GM19099 (cell line): Measurements from ENCODE around the gene ITPKC.

ENCODE experiments used
- POLR2A ChIP-seq: IDR thresholded peaks from 3 replicates; pipeline ENCODE4 v1.6.1; 2011; ENCODE audit warnings: low read depth; ENCODE audit not compliant: insufficient read length; ENCODE audit errors: extremely low read depth

Gene ITPKC

GRCh38 chr19:40741527-40742390 is 24.8 kb downstream of the ITPKC start:
- TF ChIP-seq POLR2A = no peak

- TF ChIP-seq POLR2A = no peak
Measured at GRCh38 chr19:40742477-40742876, 25.6 kb downstream of the ITPKC start.

DNA sequence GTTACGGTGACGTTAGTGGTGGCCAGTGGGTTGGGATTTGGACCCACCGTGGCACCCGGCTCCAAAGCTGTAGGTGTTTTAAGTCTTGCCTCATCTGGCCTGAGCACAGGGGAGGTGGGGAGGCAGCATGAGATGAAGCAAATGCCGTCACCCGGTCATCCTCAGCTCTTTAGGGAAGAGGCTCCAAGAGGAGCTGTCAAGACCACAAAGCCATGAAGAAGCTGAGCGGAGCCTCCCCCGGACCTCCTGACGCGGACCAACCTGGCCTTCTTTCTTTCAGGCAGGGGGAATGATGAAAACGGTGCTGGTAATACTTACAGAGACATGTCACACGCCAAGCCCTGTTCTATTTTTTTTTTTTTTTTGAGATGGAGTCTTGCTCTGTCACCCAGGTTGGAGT is 26.0 kb downstream of the ITPKC start:
- no peak for TF ChIP-seq POLR2A

GRCh38 chr19:40743926-40744325 is 27.0 kb downstream of the ITPKC start:
- no peak for TF ChIP-seq POLR2A

GRCh38 chr19:40744554-40745401 is 27.9 kb downstream of the ITPKC start:
- no peak for TF ChIP-seq POLR2A

GRCh38 chr19:40745402-40745780 is 28.5 kb downstream of the ITPKC start:
- TF ChIP-seq POLR2A = no peak

- no peak for TF ChIP-seq POLR2A
Measured at GRCh38 chr19:40747536-40747935, 30.6 kb downstream of the ITPKC start.

DNA sequence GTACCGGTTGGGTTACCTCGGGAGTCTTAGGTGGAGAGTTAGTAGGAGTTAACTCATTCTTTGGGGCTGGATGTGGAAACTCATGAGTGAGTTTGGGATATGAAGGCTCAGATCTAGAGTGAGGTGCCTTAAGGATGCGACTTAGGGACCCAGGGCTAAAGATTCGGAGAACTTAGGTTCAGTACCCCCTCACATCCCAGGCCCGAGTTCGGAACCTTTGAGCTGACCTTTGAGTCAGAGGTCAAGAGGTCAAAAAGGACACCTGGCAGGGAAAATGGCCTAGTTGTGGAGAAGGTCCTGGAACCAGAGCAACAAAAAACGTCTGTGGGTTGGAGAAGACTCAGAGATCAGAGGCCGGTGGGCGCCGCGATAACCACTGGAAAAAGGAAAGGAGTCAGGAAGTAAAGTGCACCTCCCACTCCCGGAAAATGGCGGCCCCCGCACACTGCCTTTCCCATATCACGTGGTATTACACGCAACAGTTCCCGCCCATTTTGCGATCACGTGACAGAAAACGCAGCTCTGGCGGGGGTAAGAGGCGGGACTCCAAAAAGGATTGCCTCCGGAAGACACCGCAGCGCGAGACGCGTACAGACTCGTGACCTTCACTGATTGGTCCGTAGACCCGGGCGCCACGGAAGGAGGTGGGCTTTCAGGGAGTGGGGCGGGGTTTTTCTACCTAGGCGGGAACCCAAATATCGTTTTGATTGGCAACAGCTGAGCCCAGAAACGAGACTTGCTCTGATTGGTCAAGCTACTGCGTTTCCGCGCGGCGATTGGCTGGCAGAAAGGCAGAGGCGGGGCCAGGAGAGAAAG is 33.4 kb downstream of the ITPKC start, which contains the start of gene ACTMAP:
TSS of gene ACTMAP (minus strand) at position 420 of the 816 bp plus-strand sequence. CDS start 674 bp downstream, outside the sequence.
- TF ChIP-seq POLR2A = peak; percentile 20

DNA sequence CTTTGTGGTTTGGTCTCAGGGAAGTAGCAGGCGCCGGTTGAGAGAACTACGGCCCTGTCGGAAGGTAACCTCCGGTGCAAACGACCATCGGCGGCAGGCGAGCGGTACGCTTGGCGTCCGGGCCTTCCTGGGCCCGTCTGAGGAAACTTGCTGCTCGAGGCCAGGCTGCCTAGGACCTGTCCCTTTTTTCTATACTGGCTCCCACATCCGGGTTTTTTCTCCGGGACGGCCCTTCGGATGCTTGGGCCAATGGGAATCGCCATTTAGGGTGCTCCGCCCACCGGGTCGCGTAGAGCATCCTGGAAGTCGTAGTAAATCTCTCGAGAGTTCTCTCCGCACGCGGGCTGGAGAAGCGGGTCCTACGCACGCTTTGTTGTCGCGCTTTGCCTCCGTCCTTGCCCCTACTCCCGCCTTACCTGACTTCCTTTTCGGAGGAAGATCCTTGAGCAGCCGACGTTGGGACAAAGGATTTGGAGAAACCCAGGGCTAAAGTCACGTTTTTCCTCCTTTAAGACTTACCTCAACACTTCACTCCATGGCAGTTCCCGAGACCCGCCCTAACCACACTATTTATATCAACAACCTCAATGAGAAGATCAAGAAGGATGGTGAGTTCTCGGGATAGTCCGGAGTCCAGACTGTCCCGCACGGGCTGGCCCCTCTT is 34.1 kb downstream of the ITPKC start, which contains the start of gene SNRPA:
TSS of gene SNRPA (plus strand) at position 330 of the 664 bp plus-strand sequence. CDS start at position 536, 206 bp downstream.
- TF ChIP-seq POLR2A = peak; percentile 85

DNA sequence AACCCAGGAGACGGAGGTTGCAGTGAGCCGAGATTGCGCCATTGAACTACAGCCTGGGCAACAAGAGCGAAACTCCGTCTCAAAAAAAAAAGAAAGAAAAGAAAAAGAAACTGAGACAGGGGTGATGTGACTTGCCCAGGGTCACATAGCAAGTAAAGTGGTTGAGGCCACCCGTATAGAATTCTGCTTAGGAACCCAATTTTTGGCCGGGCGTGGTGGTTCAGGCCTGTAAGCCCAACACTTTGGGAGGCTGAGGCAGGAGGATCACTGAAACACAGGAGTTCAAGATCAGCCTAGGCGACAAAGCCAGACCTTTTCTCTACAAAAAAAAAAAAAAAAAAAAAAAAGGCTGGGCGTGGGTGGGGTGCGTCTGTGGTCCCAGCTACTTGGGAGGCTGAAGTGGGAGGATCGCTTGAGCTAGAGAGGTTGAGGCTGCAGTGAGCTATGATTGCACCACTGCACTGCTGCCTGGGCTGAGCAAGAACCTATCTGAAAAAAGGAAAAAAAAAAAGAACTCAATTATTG is 35.4 kb downstream of the ITPKC start:
- TF ChIP-seq POLR2A = no peak

GRCh38 chr19:40754611-40755247 is 37.8 kb downstream of the ITPKC start:
- no peak for TF ChIP-seq POLR2A

DNA sequence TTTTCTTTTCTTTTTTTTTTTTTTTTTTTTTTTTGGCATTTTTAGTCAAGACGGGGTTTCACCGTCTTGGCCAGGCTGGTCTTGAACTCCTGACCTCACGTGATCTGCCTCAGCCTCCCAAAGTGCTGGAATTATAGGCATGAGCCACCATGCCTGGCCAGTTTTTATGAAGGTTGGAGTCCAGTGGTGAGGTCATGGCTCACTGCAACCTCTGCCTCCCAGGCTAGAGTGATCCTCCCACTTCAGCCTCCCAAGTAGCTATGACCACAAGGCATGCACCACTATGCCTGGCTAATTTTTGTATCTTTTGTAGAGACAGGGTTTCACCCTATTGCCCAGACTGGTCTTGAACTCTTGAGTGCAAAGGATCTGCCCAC is 38.3 kb downstream of the ITPKC start:
- no peak for TF ChIP-seq POLR2A

GRCh38 chr19:40755791-40756190 is 38.9 kb downstream of the ITPKC start:
- TF ChIP-seq POLR2A = no peak

DNA sequence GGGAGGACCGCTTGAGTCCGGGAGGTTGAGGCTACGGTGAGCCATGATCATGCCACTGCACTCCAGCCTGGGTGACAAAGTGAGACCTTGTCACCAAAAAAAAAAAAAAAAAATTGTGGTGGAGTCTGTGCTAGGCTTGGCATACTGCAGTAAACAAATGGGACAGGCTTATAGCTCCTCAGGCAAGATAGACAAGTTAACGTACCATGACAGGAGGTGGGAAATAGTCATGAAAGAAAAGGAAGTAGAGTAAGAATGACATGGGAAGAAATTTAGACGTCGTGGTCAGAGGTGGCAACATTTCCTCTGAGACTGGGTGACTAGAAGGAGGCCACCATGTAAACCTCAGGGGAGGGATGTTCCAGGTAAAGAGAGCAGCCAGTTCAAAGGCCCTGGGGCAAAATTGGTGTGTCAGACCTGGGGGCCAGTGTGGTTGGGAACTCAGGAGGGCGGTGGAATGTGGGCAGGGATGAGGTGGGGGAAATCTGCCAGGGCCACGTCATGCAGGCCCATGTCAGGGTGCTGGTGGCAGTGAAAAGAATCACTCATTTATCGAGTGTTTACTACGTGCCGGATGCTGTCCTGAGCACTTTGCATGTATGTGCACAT is 39.7 kb downstream of the ITPKC start:
- TF ChIP-seq POLR2A = no peak

DNA sequence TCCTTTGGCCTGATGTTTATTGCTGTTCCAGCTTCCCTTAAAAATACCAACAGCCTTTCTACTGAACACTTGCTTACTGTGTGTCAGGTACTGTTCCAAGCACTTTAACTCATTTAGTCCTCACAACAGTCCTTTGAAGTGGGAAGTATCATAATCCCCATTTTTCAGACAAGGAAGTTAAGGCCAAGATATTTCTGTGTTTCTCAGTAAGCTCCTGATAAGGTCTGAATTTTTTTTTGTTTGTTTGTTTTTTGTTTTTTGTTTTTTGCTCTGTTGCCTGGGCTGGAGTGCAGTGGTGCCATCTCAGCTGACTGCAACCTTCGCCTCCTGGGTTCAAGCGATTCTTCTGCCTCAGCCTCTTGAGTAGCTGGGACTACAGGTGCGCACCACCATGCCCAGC is 41.6 kb downstream of the ITPKC start:
- no peak for TF ChIP-seq POLR2A
